A549 (cell line): ENCODE data around the gene CENPL. TPM values are rescaled to one million over a fixed set of nuclear protein-coding genes. Genes with fewer than 3 reads are reported as not detected.

Experiments used
- CEBPB ChIP-seq, 2 experiments: fragments of >200 bp in 1 of 2; sonication (Bioruptor Twin) in 1 of 2; formaldehyde crosslinking in 1 of 2; IDR thresholded peaks; 2 replicates each; pipeline ENCODE4 v1.6.1; 2012 to 2016
- EP300 ChIP-seq, 2 experiments: fragments of >200 bp; sonication (Bioruptor Twin); formaldehyde crosslinking; IDR thresholded peaks; 2 replicates in 1 of 2; 3 replicates in 1 of 2; pipeline ENCODE4 v1.6.1; 2016 to 2017
- ESRRA ChIP-seq: fragments of 150-350 bp; IDR thresholded peaks from 2 replicates; pipeline ENCODE4 v1.6.1; 2014; ENCODE audit warnings: mild to moderate bottlenecking, low read length, borderline replicate concordance
- FOSB ChIP-seq: fragments of 250-450 bp; sonication (Bioruptor Pico); IDR thresholded peaks from 2 replicates; pipeline ENCODE4 v1.5.0; 2020; ENCODE audit warnings: mild to moderate bottlenecking, moderate library complexity
- GATA3 ChIP-seq: IDR thresholded peaks from 2 replicates; pipeline ENCODE4 v1.6.1; 2012; ENCODE audit warnings: borderline replicate concordance
- HOXA7 ChIP-seq: fragments of 250-450 bp; sonication (Bioruptor Pico); IDR thresholded peaks from 2 replicates; pipeline ENCODE4 v1.5.0; 2020; ENCODE audit warnings: mild to moderate bottlenecking, moderate library complexity
- HOXB13 ChIP-seq: fragments of 250-450 bp; sonication (Bioruptor Pico); IDR thresholded peaks from 2 replicates; pipeline ENCODE4 v1.5.0; 2020; ENCODE audit warnings: low read depth, mild to moderate bottlenecking, moderate library complexity
- JUN ChIP-seq, 2 experiments: fragments of >200 bp; sonication (Bioruptor Twin); formaldehyde crosslinking; IDR thresholded peaks; 2 replicates in 1 of 2; 3 replicates in 1 of 2; pipeline ENCODE4 v1.6.1; 2016 to 2017
- KDM1A ChIP-seq: fragments of 200-600 bp; sonication (generic); IDR thresholded peaks from 2 replicates; pipeline ENCODE4 v1.6.1; 2016; ENCODE audit warnings: low read depth, mild to moderate bottlenecking
- NFE2L2 ChIP-seq: fragments of 150-350 bp; conservative IDR thresholded peaks from 2 replicates; pipeline ENCODE4 v1.6.1; 2014; ENCODE audit warnings: low read length
- PHF8 ChIP-seq: fragments of 200-600 bp; sonication (generic); IDR thresholded peaks from 2 replicates; pipeline ENCODE4 v1.6.1; 2016; ENCODE audit warnings: low read depth, mild to moderate bottlenecking, antibody characterized with exemption, moderate library complexity, borderline replicate concordance
- POLR2A ChIP-seq: IDR thresholded peaks from 2 replicates; pipeline ENCODE4 v1.6.1; 2012; ENCODE audit warnings: mild to moderate bottlenecking, low read length
- RAD21 ChIP-seq, 2 experiments: fragments of >200 bp in 1 of 2; sonication (Bioruptor Twin) in 1 of 2; formaldehyde crosslinking in 1 of 2; IDR thresholded peaks in 1 of 2; conservative IDR thresholded peaks in 1 of 2; 2 replicates in 1 of 2; 3 replicates in 1 of 2; pipeline ENCODE4 v1.6.1; 2012 to 2018; ENCODE audit warnings: inconsistent platforms in 1 of 2
- RNF2 ChIP-seq: fragments of 200-600 bp; sonication (generic); IDR thresholded peaks from 2 replicates; pipeline ENCODE4 v1.6.1; 2016; ENCODE audit warnings: low read depth, mild to moderate bottlenecking, antibody characterized with exemption, moderate library complexity, borderline replicate concordance
- ZFP36 ChIP-seq: fragments of 450-650 bp; IDR thresholded peaks from 2 replicates; pipeline ENCODE4 v1.6.1; 2014; ENCODE audit warnings: borderline replicate concordance; ENCODE audit not compliant: partially characterized antibody
- ZSCAN20 ChIP-seq: fragments of 250-450 bp; sonication (Bioruptor Pico); IDR thresholded peaks from 2 replicates; pipeline ENCODE4 v1.8.0; 2022; ENCODE audit warnings: mild to moderate bottlenecking, moderate library complexity
- polyA plus RNA-seq, 4 experiments: library from polyadenylated mRNA; depleted of rRNA in 3 of 4; stranded (reverse); fragments of >200 nt; fragmentation: RNase III in 1 of 4; extraction: RNeasy Plus Mini Kit Qiagen cat#74134 plus additional on column Dnase treatment in 1 of 4; gene quantifications; 2 replicates in 3 of 4; 3 replicates in 1 of 4; pipeline ENCODE4 v1.2.3, GENCODE V29; 2011 to 2017
- TF ChIP-seq, protein P1 (sequence below): IDR thresholded peaks from 2 replicates; pipeline ENCODE4 v1.6.1; 2012; ENCODE audit warnings: low read depth, borderline replicate concordance
- TF ChIP-seq, protein P2 (sequence below): IDR thresholded peaks from 2 replicates; pipeline ENCODE4 v1.6.1; 2012
- TF ChIP-seq, protein P3 (sequence below): fragments of 250-450 bp; sonication (Bioruptor Pico); IDR thresholded peaks from 2 replicates; pipeline ENCODE4 v1.5.0; 2020; ENCODE audit warnings: low read depth, mild to moderate bottlenecking, moderate library complexity
- TF ChIP-seq, protein P4 (sequence below): fragments of 250-450 bp; sonication (Bioruptor Pico); IDR thresholded peaks from 2 replicates; pipeline ENCODE4 v1.5.0; 2021; ENCODE audit warnings: mild to moderate bottlenecking, moderate library complexity, borderline replicate concordance
- TF ChIP-seq, protein P5 (sequence below): fragments of 150-350 bp; IDR thresholded peaks from 2 replicates; pipeline ENCODE4 v1.6.1; 2014; ENCODE audit warnings: low read depth, mild to moderate bottlenecking, low read length
- TF ChIP-seq, protein P6 (sequence below): fragments of >200 bp; sonication (Bioruptor Twin); formaldehyde crosslinking; IDR thresholded peaks from 3 replicates; pipeline ENCODE4 v1.5.1; 2016

The CENPL gene
- polyA plus RNA-seq, 2 of the 4 experiments (the other 2 are of a cell fraction): 10.8 to 20.2 TPM

DNA sequence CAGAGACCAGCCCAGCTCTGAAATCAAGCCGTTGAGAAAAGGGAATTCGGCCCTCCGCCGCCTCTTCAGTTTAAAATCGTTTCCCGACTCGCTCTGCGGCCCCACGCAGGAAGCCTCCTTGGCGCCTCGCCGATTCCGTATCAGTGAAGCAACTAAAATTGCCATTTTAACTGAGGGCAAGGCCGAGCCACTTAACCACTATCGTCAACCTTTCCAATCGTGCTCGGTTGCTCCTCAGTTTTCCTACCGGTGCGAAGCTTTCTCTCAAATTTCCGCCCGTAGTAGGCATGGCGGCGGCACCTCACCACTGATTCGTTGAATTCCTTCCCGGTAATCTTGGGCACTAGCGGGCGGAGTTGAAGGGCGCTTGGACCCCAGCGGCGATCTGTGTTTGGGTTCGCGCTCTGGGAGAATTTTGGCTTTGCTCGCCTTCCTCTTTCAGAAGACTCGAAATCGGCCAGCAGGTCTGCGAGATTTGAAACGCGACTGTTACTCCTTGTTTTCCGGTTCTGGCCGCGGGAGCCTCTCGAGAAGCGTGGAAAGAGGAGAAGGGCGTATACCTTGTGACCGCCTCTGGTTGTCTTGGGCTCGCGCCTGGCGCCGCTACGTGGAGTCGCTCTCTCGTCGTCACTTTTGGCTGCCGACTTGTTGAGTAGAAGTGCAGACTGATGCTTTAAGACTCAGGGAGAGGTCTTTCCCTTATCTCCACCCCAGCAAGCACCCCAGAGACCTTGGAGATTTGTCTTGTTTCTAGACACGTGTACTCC, at the start of gene CENPL, which contains the start of gene DARS2 (continued):
- TF ChIP-seq, protein P1, sequence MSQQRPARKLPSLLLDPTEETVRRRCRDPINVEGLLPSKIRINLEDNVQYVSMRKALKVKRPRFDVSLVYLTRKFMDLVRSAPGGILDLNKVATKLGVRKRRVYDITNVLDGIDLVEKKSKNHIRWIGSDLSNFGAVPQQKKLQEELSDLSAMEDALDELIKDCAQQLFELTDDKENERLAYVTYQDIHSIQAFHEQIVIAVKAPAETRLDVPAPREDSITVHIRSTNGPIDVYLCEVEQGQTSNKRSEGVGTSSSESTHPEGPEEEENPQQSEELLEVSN: peak; percentile 48; the same call in 1 of the 2 replicates
- TF ChIP-seq ZFP36: no peak
- TF ChIP-seq, protein P2, sequence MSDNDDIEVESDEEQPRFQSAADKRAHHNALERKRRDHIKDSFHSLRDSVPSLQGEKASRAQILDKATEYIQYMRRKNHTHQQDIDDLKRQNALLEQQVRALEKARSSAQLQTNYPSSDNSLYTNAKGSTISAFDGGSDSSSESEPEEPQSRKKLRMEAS: peak; percentile 75
- TF ChIP-seq ESRRA: no peak; the same call in 1 of the 2 replicates
- TF ChIP-seq GATA3: peak; percentile 34; the same call in 1 of the 2 replicates
- no peak for TF ChIP-seq KDM1A
- no peak for TF ChIP-seq HOXB13 (CRISPR knock-in tag)
- peak; percentile 51 for TF ChIP-seq POLR2A
- TF ChIP-seq RNF2: no peak
- TF ChIP-seq FOSB (CRISPR knock-in tag): no peak
- TF ChIP-seq, protein P3, sequence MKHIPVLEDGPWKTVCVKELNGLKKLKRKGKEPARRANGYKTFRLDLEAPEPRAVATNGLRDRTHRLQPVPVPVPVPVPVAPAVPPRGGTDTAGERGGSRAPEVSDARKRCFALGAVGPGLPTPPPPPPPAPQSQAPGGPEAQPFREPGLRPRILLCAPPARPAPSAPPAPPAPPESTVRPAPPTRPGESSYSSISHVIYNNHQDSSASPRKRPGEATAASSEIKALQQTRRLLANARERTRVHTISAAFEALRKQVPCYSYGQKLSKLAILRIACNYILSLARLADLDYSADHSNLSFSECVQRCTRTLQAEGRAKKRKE (CRISPR knock-in tag): no peak
- TF ChIP-seq JUN (IDR thresholded peaks at IDR 0.05): peak; percentile 78 to 83; a peak in 3 of 5 replicates
- TF ChIP-seq, protein P4, sequence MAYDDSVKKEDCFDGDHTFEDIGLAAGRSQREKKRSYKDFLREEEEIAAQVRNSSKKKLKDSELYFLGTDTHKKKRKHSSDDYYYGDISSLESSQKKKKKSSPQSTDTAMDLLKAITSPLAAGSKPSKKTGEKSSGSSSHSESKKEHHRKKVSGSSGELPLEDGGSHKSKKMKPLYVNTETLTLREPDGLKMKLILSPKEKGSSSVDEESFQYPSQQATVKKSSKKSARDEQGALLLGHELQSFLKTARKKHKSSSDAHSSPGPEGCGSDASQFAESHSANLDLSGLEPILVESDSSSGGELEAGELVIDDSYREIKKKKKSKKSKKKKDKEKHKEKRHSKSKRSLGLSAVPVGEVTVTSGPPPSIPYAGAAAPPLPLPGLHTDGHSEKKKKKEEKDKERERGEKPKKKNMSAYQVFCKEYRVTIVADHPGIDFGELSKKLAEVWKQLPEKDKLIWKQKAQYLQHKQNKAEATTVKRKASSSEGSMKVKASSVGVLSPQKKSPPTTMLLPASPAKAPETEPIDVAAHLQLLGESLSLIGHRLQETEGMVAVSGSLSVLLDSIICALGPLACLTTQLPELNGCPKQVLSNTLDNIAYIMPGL (CRISPR knock-in tag): no peak
- no peak for TF ChIP-seq NFE2L2
- TF ChIP-seq, protein P5, sequence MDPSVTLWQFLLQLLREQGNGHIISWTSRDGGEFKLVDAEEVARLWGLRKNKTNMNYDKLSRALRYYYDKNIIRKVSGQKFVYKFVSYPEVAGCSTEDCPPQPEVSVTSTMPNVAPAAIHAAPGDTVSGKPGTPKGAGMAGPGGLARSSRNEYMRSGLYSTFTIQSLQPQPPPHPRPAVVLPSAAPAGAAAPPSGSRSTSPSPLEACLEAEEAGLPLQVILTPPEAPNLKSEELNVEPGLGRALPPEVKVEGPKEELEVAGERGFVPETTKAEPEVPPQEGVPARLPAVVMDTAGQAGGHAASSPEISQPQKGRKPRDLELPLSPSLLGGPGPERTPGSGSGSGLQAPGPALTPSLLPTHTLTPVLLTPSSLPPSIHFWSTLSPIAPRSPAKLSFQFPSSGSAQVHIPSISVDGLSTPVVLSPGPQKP: no peak
- TF ChIP-seq RAD21 (conservative IDR thresholded peaks at IDR 0.05 in 1 of 2, IDR thresholded peaks at IDR 0.05 in 1 of 2): no peak
- TF ChIP-seq PHF8: peak; percentile 85
- TF ChIP-seq, protein P6, sequence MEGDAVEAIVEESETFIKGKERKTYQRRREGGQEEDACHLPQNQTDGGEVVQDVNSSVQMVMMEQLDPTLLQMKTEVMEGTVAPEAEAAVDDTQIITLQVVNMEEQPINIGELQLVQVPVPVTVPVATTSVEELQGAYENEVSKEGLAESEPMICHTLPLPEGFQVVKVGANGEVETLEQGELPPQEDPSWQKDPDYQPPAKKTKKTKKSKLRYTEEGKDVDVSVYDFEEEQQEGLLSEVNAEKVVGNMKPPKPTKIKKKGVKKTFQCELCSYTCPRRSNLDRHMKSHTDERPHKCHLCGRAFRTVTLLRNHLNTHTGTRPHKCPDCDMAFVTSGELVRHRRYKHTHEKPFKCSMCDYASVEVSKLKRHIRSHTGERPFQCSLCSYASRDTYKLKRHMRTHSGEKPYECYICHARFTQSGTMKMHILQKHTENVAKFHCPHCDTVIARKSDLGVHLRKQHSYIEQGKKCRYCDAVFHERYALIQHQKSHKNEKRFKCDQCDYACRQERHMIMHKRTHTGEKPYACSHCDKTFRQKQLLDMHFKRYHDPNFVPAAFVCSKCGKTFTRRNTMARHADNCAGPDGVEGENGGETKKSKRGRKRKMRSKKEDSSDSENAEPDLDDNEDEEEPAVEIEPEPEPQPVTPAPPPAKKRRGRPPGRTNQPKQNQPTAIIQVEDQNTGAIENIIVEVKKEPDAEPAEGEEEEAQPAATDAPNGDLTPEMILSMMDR: no peak
- no peak for TF ChIP-seq ZSCAN20 (CRISPR knock-in tag)
- peak in 1 of 2 experiments; percentile 54; a peak in 1 of 4 replicates for TF ChIP-seq CEBPB (IDR thresholded peaks at IDR 0.05)
- TF ChIP-seq EP300 (IDR thresholded peaks at IDR 0.05): no peak
- no peak for TF ChIP-seq HOXA7 (CRISPR knock-in tag)
